ENCODE data around the gene CATSPER4. TPM values are rescaled to one million over a fixed set of nuclear protein-coding genes. Genes with fewer than 3 reads are reported as not detected.
A peak's percentile ranks its signal among the peaks of the same experiment; 100 is the strongest.

Gene CATSPER4
- total and polyA plus RNA-seq, 2 of the 13 experiments (the other 11 are each of a cell fraction or from before 2014, with no cell fraction given): not detected

- TF ChIP-seq, protein P1, sequence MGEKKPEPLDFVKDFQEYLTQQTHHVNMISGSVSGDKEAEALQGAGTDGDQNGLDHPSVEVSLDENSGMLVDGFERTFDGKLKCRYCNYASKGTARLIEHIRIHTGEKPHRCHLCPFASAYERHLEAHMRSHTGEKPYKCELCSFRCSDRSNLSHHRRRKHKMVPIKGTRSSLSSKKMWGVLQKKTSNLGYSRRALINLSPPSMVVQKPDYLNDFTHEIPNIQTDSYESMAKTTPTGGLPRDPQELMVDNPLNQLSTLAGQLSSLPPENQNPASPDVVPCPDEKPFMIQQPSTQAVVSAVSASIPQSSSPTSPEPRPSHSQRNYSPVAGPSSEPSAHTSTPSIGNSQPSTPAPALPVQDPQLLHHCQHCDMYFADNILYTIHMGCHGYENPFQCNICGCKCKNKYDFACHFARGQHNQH (CRISPR knock-in tag; IDR thresholded peaks at IDR 0.05): peak; percentile 80
- TF ChIP-seq MAFF (IDR thresholded peaks at IDR 0.05; ENCODE audit: low read depth, low read length) (no peak), ZMYM3 (CRISPR knock-in tag; IDR thresholded peaks at IDR 0.05) (peak; percentile 68; the same call in 1 of the 2 replicates), AKAP8 (CRISPR knock-in tag; IDR thresholded peaks at IDR 0.05) (no peak; the same call in 1 of the 2 replicates), XRCC5 (optimal IDR thresholded peaks at IDR 0.05; ENCODE audit: low read length) (peak; percentile 91), E2F2 (CRISPR knock-in tag; IDR thresholded peaks at IDR 0.05; ENCODE audit: borderline replicate concordance) (no peak), ZNF543 (CRISPR knock-in tag; IDR thresholded peaks at IDR 0.05) (0 out of 2 replicates have a peak, but pooled peaks have one; percentile 28), ZNF138 (CRISPR knock-in tag; IDR thresholded peaks at IDR 0.05; ENCODE audit: low read depth) (no peak), RXRA (CRISPR knock-in tag; IDR thresholded peaks at IDR 0.05) (peak; percentile 83), THAP8 (CRISPR knock-in tag; IDR thresholded peaks at IDR 0.05; ENCODE audit: borderline replicate concordance) (0 out of 2 replicates have a peak, but pooled peaks have one; percentile 34), NFRKB (IDR thresholded peaks at IDR 0.05) (no peak), FOXK2 (IDR thresholded peaks at IDR 0.05) (no peak), NR0B2 (CRISPR knock-in tag; IDR thresholded peaks at IDR 0.05) (peak; percentile 99), ZNF230 (CRISPR knock-in tag; IDR thresholded peaks at IDR 0.05) (peak; percentile 89; the same call in 1 of the 2 replicates)
- TF ChIP-seq, protein P2, sequence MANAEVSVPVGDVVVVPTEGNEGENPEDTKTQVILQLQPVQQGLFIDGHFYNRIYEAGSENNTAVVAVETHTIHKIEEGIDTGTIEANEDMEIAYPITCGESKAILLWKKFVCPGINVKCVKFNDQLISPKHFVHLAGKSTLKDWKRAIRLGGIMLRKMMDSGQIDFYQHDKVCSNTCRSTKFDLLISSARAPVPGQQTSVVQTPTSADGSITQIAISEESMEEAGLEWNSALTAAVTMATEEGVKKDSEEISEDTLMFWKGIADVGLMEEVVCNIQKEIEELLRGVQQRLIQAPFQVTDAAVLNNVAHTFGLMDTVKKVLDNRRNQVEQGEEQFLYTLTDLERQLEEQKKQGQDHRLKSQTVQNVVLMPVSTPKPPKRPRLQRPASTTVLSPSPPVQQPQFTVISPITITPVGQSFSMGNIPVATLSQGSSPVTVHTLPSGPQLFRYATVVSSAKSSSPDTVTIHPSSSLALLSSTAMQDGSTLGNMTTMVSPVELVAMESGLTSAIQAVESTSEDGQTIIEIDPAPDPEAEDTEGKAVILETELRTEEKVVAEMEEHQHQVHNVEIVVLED (CRISPR knock-in tag; IDR thresholded peaks at IDR 0.05; ENCODE audit: borderline replicate concordance): peak; percentile 90
- TF ChIP-seq, protein P3, sequence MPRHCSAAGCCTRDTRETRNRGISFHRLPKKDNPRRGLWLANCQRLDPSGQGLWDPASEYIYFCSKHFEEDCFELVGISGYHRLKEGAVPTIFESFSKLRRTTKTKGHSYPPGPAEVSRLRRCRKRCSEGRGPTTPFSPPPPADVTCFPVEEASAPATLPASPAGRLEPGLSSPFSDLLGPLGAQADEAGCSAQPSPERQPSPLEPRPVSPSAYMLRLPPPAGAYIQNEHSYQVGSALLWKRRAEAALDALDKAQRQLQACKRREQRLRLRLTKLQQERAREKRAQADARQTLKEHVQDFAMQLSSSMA (CRISPR knock-in tag; IDR thresholded peaks at IDR 0.05): no peak
Measured at GRCh38 chr1:26169669-26170471, 20.5 kb upstream of the CATSPER4 start, which contains the start of gene ZNF593 (continued).
